Brain microvascular endothelial cell (primary cell): Measurements from ENCODE around the gene BUD13.

Experiments used
- DNase-seq: peaks from one replicate; pipeline ENCODE4 v3.0.0-alpha.2; 2020
- H3K27ac ChIP-seq: fragments of 250-450 bp; sonication (Bioruptor Pico); 2 replicates; pipeline ENCODE4 v1.5.1; 2020; ENCODE audit warnings: mild to moderate bottlenecking, moderate library complexity
- H3K27me3 ChIP-seq: fragments of 250-450 bp; sonication (Bioruptor Pico); replicated peaks from 2 replicates; pipeline ENCODE4 v1.5.1; 2020; ENCODE audit warnings: mild to moderate bottlenecking
- H3K36me3 ChIP-seq: fragments of 250-450 bp; sonication (Bioruptor Pico); replicated peaks from 2 replicates; pipeline ENCODE4 v1.5.1; 2020; ENCODE audit warnings: mild to moderate bottlenecking
- H3K4me3 ChIP-seq: 2 replicates; pipeline ENCODE4 v1.5.1; 2011; ENCODE audit warnings: low read depth, mild to moderate bottlenecking, control low read depth, low read length, moderate library complexity
- CTCF ChIP-seq: IDR thresholded peaks from 2 replicates; pipeline ENCODE4 v1.5.1; 2011; ENCODE audit warnings: low read depth, mild to moderate bottlenecking, moderate library complexity, low read length, control low read depth, inconsistent platforms; ENCODE audit errors: missing control alignments
- in situ Hi-C: cut with HindIII; loops from 2 replicates; pipeline ENCODE4 v1.10.0; 2017; ENCODE audit warnings: low sequenced_read_pairs, low pct_ligation_motif_present

Gene BUD13

DNA sequence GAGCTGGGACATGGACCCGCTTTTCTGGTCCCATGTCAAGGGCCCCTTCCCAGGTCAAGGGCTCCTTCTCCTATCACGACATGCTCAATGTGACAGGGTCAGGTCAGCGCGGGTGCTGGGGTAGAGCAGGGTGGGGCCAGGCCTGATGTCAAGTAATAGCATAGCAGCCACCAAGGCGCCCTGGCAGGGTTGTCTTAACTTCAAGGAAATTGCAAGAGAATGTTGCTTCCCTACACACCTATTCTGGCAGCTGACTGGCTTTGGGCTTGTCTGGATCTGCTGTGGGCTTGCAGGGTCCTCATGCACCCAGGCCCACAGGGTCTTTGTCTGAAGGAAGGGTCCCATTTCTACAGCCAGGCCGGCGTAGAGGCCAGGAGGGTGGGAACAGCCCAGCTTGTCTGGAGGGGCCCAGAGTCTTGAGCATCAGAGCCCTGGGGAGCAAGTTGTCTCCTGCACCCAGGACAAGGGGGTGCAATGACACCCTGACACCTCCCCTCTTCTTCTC lies 71.4 kb downstream of the BUD13 start:
- DNase-seq, result no peak
- no peak overlapping the region for H3K4me3 ChIP-seq
- H3K27me3 ChIP-seq, result no peaks in the 10 kb centered on the region
- in situ Hi-C loops, result no loop called here
- no peaks in the 10 kb centered on the region for H3K36me3 ChIP-seq
- TF ChIP-seq CTCF, result no peak
- H3K27ac ChIP-seq, result no peak overlapping the region

DNA sequence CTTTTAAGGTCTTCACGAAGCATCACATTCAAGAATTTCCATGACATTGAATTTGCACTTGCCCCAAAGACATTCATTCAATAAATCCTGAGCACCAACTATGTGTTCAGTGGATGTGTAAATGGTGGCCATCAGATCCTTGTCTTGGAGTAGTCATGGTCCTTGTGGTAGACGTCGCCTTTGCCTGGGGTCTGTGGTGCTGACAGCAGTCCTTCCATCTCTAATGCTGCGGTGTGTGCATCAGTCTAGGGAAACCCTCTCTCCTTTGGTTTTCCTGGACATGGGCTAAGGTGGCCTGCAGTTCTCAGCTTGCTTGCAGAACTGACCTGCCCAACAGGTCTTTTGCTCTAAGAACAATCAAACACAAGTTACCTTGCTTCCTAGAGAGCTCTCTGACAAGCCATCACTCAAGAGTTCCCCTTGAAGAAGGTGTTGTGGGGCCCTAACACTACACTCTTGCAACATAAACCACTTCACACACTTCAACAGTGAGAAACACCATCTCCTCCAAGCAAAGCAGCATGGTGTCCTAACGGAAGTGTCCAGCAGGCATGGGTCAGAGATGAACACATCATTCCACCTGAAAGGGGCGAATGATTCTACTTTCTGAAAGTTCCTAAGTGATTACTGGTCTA lies 72.1 kb downstream of the BUD13 start:
- Histone ChIP-seq H3K27me3 (no peaks in the 10 kb centered on the region), H3K36me3 (no peaks in the 10 kb centered on the region), H3K4me3 (no peak overlapping the region), H3K27ac (no peak overlapping the region)
- no peak for DNase-seq
- no peak for TF ChIP-seq CTCF
- in situ Hi-C loops, result no loop called here
